ENCODE results near the gene ABCC4.

DNA sequence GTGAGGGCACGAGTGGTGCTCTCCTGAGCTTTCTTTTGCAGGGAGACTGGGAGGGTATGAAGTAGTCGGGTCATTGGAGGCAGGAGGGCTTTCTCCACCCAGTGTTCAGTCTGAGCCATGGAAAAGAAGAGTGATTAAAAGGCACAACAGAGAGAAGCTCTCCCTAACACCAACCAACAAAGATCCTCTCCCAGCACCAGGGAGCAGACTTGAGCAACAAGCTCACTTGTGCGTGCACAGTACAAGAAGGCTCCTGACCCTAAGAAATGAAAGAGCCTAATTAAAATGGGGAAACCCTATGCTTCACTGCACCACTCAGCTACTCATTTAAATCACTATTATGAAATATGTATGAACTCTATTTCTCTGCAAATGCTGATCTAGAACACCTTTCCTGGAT is 312.6 kb downstream of the ABCC4 start:
- TF ChIP-seq RAD21 (IDR thresholded peaks at IDR 0.05; ENCODE audit: low read depth) (no peak), POLR2AphosphoS5 (IDR thresholded peaks at IDR 0.05; ENCODE audit: low read depth, low read length) (no peak)
- TF ChIP-seq, protein P1, sequence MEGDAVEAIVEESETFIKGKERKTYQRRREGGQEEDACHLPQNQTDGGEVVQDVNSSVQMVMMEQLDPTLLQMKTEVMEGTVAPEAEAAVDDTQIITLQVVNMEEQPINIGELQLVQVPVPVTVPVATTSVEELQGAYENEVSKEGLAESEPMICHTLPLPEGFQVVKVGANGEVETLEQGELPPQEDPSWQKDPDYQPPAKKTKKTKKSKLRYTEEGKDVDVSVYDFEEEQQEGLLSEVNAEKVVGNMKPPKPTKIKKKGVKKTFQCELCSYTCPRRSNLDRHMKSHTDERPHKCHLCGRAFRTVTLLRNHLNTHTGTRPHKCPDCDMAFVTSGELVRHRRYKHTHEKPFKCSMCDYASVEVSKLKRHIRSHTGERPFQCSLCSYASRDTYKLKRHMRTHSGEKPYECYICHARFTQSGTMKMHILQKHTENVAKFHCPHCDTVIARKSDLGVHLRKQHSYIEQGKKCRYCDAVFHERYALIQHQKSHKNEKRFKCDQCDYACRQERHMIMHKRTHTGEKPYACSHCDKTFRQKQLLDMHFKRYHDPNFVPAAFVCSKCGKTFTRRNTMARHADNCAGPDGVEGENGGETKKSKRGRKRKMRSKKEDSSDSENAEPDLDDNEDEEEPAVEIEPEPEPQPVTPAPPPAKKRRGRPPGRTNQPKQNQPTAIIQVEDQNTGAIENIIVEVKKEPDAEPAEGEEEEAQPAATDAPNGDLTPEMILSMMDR (IDR thresholded peaks at IDR 0.05 in 2 of 3, conservative IDR thresholded peaks at IDR 0.05 in 1 of 3; ENCODE audit: borderline replicate concordance in 1 of 3, insufficient read depth in 1 of 3, low read depth in 2 of 3, low read length in 2 of 3) = 0 out of 6 replicates have a peak, but pooled peaks of 1 of the 3 experiments have one; percentile 17
- TF ChIP-seq, protein P2, sequence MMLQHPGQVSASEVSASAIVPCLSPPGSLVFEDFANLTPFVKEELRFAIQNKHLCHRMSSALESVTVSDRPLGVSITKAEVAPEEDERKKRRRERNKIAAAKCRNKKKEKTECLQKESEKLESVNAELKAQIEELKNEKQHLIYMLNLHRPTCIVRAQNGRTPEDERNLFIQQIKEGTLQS (IDR thresholded peaks at IDR 0.05) = no peak
- TF ChIP-seq, protein P3, sequence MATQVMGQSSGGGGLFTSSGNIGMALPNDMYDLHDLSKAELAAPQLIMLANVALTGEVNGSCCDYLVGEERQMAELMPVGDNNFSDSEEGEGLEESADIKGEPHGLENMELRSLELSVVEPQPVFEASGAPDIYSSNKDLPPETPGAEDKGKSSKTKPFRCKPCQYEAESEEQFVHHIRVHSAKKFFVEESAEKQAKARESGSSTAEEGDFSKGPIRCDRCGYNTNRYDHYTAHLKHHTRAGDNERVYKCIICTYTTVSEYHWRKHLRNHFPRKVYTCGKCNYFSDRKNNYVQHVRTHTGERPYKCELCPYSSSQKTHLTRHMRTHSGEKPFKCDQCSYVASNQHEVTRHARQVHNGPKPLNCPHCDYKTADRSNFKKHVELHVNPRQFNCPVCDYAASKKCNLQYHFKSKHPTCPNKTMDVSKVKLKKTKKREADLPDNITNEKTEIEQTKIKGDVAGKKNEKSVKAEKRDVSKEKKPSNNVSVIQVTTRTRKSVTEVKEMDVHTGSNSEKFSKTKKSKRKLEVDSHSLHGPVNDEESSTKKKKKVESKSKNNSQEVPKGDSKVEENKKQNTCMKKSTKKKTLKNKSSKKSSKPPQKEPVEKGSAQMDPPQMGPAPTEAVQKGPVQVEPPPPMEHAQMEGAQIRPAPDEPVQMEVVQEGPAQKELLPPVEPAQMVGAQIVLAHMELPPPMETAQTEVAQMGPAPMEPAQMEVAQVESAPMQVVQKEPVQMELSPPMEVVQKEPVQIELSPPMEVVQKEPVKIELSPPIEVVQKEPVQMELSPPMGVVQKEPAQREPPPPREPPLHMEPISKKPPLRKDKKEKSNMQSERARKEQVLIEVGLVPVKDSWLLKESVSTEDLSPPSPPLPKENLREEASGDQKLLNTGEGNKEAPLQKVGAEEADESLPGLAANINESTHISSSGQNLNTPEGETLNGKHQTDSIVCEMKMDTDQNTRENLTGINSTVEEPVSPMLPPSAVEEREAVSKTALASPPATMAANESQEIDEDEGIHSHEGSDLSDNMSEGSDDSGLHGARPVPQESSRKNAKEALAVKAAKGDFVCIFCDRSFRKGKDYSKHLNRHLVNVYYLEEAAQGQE (IDR thresholded peaks at IDR 0.05; ENCODE audit: low read depth) = no peak
